Measurements from ENCODE around the gene COL23A1. TPM values are rescaled to one million over a fixed set of nuclear protein-coding genes. Genes with fewer than 3 reads are reported as not detected.

Gene COL23A1
- total and polyA plus RNA-seq, 2 donors (not counting 1 experiment from before 2014, with no cell fraction given) = not detected

- H3K4me2 ChIP-seq (ENCODE audit: extremely low read depth, insufficient read depth, low read length) = no peak overlapping the region
- H3K4me3 ChIP-seq (replicated peaks in 1 of 4; ENCODE audit: control extremely low read depth in 1 of 4, insufficient read depth in 1 of 4, low read depth in 3 of 4, low read length in 4 of 4) = no peak overlapping the region
- no peak overlapping the region for H3K9ac ChIP-seq (ENCODE audit: insufficient read depth, low read length)
- H3K79me2 ChIP-seq (ENCODE audit: control insufficient read depth, insufficient read depth, low read length) = no peaks in the 10 kb centered on the region
- TF ChIP-seq, protein P1, sequence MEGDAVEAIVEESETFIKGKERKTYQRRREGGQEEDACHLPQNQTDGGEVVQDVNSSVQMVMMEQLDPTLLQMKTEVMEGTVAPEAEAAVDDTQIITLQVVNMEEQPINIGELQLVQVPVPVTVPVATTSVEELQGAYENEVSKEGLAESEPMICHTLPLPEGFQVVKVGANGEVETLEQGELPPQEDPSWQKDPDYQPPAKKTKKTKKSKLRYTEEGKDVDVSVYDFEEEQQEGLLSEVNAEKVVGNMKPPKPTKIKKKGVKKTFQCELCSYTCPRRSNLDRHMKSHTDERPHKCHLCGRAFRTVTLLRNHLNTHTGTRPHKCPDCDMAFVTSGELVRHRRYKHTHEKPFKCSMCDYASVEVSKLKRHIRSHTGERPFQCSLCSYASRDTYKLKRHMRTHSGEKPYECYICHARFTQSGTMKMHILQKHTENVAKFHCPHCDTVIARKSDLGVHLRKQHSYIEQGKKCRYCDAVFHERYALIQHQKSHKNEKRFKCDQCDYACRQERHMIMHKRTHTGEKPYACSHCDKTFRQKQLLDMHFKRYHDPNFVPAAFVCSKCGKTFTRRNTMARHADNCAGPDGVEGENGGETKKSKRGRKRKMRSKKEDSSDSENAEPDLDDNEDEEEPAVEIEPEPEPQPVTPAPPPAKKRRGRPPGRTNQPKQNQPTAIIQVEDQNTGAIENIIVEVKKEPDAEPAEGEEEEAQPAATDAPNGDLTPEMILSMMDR (conservative IDR thresholded peaks at IDR 0.05 in 1 of 2, IDR thresholded peaks at IDR 0.05 in 1 of 2; ENCODE audit: low read depth in 1 of 2, low read length in 2 of 2) = no peak
- TF ChIP-seq EZH2 (IDR thresholded peaks at IDR 0.05; ENCODE audit: low read length, missing control alignments) = no peak
- no peaks in the 10 kb centered on the region for H4K20me1 ChIP-seq (ENCODE audit: control insufficient read depth, extremely low read depth, insufficient read depth, low read length)
- no peaks in the 10 kb centered on the region for H3K36me3 ChIP-seq (ENCODE audit: control insufficient read depth, insufficient read depth, low read length)
- DNase-seq (ENCODE audit: low read depth in 2 of 2) = no peak
- no peak overlapping the region for H3K27ac ChIP-seq (ENCODE audit: insufficient read depth, low read length)
- peaks cover 3% of the 10 kb centered on the region for H3K27me3 ChIP-seq (ENCODE audit: control insufficient read depth, insufficient read depth, low read length)
- H2AFZ ChIP-seq (ENCODE audit: low read length) = no peak overlapping the region
- no peaks in the 10 kb centered on the region for H3K4me1 ChIP-seq (ENCODE audit: control insufficient read depth, extremely low read depth, insufficient read depth, low read length)
- H3K9me3 ChIP-seq (ENCODE audit: control insufficient read depth, insufficient read depth, low read depth, low read length) = peaks cover 3% of the 10 kb centered on the region
Measured at GRCh38 chr5:178583279-178583678, 6.9 kb downstream of the COL23A1 start.

- Histone ChIP-seq H3K79me2 (ENCODE audit: control insufficient read depth, insufficient read depth, low read length) (no peaks in the 10 kb centered on the region), H4K20me1 (ENCODE audit: control insufficient read depth, extremely low read depth, insufficient read depth, low read length) (no peaks in the 10 kb centered on the region), H3K9ac (ENCODE audit: insufficient read depth, low read length) (no peak overlapping the region), H3K4me1 (ENCODE audit: control insufficient read depth, extremely low read depth, insufficient read depth, low read length) (no peaks in the 10 kb centered on the region), H3K9me3 (ENCODE audit: control insufficient read depth, insufficient read depth, low read depth, low read length) (peaks cover 3% of the 10 kb centered on the region), H2AFZ (ENCODE audit: low read length) (no peak overlapping the region), H3K27me3 (ENCODE audit: control insufficient read depth, insufficient read depth, low read length) (peaks cover 3% of the 10 kb centered on the region), H3K4me3 (replicated peaks in 1 of 4; ENCODE audit: control extremely low read depth in 1 of 4, insufficient read depth in 1 of 4, low read depth in 3 of 4, low read length in 4 of 4) (no peak overlapping the region), H3K27ac (ENCODE audit: insufficient read depth, low read length) (no peak overlapping the region), H3K36me3 (ENCODE audit: control insufficient read depth, insufficient read depth, low read length) (no peaks in the 10 kb centered on the region), H3K4me2 (ENCODE audit: extremely low read depth, insufficient read depth, low read length) (no peak overlapping the region)
- TF ChIP-seq, protein P1 (conservative IDR thresholded peaks at IDR 0.05 in 1 of 2, IDR thresholded peaks at IDR 0.05 in 1 of 2; ENCODE audit: low read depth in 1 of 2, low read length in 2 of 2) = no peak
- no peak for TF ChIP-seq EZH2 (IDR thresholded peaks at IDR 0.05; ENCODE audit: low read length, missing control alignments)
- DNase-seq (ENCODE audit: low read depth in 2 of 2) = no peak
Measured at GRCh38 chr5:178582291-178582690, 7.9 kb downstream of the COL23A1 start.

DNA sequence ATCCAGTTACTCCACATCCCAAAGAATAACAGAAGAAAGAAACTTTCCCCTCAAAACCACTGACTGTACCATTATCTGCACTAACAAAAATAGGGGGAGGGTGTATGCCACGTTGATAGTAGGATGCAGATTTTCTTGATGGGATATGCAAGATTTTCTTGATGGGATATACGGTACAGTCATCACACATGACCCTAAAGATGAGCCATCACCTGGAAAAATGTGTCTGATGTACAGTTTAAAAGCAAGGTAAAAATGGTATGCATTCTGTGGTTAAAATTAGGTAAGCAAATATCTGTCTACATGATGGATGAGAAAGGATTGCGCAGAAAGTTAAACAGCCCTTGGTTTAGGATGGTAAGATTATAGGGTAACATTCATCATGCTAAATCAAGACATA, 8.6 kb downstream of the COL23A1 start:
- Histone ChIP-seq H3K4me2 (ENCODE audit: extremely low read depth, insufficient read depth, low read length) (no peak overlapping the region), H3K4me1 (ENCODE audit: control insufficient read depth, extremely low read depth, insufficient read depth, low read length) (no peaks in the 10 kb centered on the region), H3K27me3 (ENCODE audit: control insufficient read depth, insufficient read depth, low read length) (peaks cover 3% of the 10 kb centered on the region), H3K9ac (ENCODE audit: insufficient read depth, low read length) (no peak overlapping the region), H3K4me3 (replicated peaks in 1 of 4; ENCODE audit: control extremely low read depth in 1 of 4, insufficient read depth in 1 of 4, low read depth in 3 of 4, low read length in 4 of 4) (no peak overlapping the region), H3K79me2 (ENCODE audit: control insufficient read depth, insufficient read depth, low read length) (no peaks in the 10 kb centered on the region), H3K36me3 (ENCODE audit: control insufficient read depth, insufficient read depth, low read length) (no peaks in the 10 kb centered on the region), H3K9me3 (ENCODE audit: control insufficient read depth, insufficient read depth, low read depth, low read length) (peaks cover 3% of the 10 kb centered on the region), H3K27ac (ENCODE audit: insufficient read depth, low read length) (no peak overlapping the region), H4K20me1 (ENCODE audit: control insufficient read depth, extremely low read depth, insufficient read depth, low read length) (no peaks in the 10 kb centered on the region), H2AFZ (ENCODE audit: low read length) (no peak overlapping the region)
- no peak for DNase-seq (ENCODE audit: low read depth in 2 of 2)
- TF ChIP-seq, protein P1 (conservative IDR thresholded peaks at IDR 0.05 in 1 of 2, IDR thresholded peaks at IDR 0.05 in 1 of 2; ENCODE audit: low read depth in 1 of 2, low read length in 2 of 2) = no peak
- TF ChIP-seq EZH2 (IDR thresholded peaks at IDR 0.05; ENCODE audit: low read length, missing control alignments) = no peak

Measured in fibroblast of lung (primary cell).